Measurements from ENCODE around the gene MPPED1.

MPPED1 gene

DNA sequence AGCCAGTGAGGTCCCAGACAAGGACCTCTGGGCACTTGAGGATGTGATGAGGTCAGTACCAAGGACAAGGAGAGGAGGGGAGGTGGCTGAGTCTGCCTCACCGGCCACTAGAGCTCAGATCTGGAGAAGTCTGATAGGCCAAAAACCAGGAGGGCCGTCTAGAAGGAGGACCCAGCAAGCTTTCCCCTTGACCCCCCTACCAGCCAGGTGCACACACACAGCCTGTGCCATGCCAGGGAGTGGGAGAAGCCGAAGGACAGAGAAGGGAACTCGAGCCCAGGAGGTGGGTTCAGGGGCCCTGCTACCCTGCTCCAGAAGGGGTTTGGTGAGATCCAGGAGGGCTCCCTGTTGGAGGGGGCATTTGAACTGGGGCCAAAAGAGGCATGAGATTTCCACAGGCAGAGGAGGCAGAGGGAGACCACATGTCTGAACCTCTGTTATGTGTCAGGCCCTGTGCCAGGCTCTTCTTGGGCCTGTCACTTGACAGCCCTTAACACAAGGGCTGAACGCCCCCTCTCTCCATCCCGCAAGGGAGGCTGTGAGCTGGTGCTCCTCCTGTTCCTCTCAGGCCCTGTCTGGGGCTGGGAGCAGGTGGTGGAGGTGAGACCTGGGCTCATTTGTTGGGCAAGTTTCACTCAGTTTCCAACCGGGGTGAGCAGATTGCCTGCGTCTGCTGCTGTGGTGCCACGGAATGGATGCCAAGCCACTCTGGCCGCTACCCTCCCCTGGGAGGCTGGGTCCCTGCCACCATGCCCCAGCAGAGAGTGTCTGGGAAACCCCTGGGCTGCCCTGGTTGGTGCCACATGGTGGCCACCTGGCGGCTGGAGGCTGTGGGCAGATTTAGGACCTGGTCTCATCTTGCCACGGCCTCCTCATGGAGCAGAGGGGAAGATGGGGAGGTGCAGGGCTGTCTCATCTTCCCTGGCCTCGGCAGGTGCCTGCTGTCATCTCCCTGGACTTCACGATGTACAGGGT, 65.2 kb downstream of the MPPED1 start:
- no peak for DNase-seq (ENCODE audit: low read depth in 2 of 2)

GRCh38 chr22:43477966-43478365, 66.2 kb downstream of the MPPED1 start:
- no peak for DNase-seq (ENCODE audit: low read depth in 2 of 2)

DNA sequence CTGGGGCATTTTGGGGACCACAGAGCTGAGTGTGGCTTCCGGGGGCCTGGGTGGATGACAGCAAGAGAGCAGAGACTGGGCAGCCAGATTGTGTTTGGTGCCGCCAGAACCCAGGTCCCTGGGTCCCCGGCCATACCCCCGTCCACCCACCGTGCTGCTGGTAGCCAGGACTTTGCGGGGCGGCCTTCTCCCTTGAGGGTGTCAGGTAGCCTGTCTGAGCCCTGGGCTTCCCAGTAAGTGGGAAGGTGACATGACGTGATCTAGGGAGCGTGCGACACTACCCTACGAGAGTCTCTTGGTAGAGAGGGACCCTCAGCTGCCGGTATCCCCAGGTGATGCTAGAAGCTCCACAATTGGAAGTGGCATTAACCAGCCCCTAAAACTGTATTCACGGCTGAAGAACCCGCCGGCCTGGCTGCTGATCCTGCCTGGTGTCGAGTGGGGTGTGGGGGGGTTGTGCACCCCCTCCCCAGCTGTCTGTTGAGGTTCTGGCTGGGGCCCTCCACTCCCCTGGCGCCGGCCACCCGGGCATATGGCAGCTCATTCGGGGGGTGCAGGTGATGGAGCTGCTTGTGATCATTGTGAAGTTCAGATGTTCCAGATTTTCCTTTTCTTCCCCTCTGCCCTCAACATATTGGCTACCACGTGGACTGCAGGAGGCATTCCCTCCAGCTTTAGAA, 66.9 kb downstream of the MPPED1 start:
- DNase-seq (ENCODE audit: low read depth in 2 of 2): no peak

GRCh38 chr22:43479301-43479950, 67.6 kb downstream of the MPPED1 start:
- DNase-seq (ENCODE audit: low read depth in 2 of 2): no peak

DNA sequence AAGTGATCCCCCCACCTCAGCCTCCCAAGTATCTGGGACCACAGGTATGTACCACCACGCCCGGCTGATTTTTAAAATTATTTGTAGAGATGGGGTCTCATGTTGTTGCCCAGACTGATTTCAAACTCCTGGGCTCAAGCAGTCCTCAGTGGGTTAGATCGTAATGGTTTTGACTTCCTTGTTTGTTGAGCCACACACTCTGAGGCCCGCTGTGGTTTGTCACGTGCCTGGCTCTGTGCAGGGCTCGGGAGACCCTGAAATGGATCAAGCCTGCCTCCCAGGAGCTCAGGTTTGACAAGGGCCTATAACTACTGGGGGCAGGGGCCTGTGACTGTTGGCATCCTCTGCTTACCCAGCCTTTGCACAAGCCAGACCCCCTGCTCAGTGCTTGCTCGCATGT, 68.1 kb downstream of the MPPED1 start:
- DNase-seq (ENCODE audit: low read depth in 2 of 2): no peak

DNA sequence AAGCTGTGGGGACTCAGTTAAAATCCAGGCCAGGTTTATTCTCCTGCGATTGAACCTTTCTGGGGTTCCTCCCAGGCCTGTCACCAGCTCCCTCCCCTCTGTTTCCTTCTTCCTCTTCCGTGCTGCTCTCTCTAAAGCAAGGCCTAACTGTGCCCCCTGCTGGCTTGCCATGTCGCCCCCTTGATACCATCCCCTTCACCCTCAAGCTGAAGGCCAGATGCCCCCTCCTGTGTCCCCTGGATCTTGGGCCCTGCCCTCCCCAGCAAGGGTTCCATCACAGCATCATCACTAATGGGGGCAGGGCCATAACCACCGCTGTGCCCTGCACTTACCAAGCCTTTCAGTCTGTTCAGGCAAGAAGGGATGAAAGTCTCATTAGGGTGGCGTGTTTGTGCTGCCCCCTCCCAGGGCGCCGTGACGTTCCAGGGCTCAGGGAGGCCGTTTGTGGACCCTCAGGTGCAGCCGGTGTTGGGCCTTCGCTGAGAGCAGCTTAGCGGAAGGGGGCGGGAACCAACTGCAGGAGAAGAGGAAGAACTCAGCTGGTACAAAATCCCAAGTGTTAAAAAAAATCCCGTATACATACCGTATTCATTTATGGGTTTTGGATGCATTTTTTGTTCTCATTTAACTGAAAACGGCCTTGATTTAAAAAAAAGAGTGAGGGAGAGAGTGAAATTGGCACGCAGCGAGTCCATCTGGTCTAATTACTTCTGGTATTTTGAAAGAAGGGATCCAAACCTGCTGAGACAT, 69.9 kb downstream of the MPPED1 start:
- peak in 1 of 2 donors; percentile 3 for DNase-seq (ENCODE audit: low read depth in 2 of 2)

DNA sequence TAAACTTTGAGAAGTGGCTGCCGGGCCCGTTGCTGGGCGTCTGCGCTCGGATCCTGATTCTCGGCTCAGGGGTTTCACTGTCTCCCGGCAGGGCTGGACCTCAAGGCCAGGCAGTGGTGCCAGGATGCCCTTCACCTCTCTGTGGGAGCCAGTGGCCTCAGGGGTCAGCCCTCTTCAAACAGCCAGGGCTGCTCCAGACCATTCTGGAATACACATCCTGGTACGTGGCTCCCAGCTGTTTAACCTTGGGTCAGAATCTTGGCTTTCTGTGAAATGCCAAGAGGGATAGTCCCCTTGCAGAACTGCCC, 70.5 kb downstream of the MPPED1 start:
- no peak for DNase-seq (ENCODE audit: low read depth in 2 of 2)

GRCh38 chr22:43483266-43483665, 71.5 kb downstream of the MPPED1 start:
- no peak for DNase-seq (ENCODE audit: low read depth in 2 of 2)

DNA sequence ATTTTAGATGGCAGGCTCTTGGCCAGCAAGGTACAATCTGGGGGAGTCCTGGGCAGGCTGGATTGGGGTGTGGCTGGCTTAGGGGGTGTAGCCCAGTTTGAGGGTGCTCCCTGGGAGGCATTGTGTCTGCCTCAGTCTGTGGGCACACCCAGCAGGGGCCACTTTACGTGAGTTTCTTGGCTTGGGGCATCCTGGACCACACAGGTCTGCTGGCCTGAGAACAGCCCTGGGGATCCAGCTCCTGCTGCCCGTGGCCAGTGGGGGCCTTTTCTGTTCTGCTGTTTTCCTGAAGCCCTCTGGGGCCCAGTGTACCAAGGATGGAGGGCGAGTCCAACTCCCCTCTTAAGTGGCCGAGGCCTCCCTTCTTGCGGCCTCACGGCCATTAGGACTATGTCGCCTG, 71.9 kb downstream of the MPPED1 start:
- DNase-seq (ENCODE audit: low read depth in 2 of 2): no peak

GRCh38 chr22:43484227-43484626, 72.4 kb downstream of the MPPED1 start:
- no peak for DNase-seq (ENCODE audit: low read depth in 2 of 2)

GRCh38 chr22:43485502-43486089, 73.8 kb downstream of the MPPED1 start:
- DNase-seq (ENCODE audit: low read depth in 2 of 2): no peak

DNA sequence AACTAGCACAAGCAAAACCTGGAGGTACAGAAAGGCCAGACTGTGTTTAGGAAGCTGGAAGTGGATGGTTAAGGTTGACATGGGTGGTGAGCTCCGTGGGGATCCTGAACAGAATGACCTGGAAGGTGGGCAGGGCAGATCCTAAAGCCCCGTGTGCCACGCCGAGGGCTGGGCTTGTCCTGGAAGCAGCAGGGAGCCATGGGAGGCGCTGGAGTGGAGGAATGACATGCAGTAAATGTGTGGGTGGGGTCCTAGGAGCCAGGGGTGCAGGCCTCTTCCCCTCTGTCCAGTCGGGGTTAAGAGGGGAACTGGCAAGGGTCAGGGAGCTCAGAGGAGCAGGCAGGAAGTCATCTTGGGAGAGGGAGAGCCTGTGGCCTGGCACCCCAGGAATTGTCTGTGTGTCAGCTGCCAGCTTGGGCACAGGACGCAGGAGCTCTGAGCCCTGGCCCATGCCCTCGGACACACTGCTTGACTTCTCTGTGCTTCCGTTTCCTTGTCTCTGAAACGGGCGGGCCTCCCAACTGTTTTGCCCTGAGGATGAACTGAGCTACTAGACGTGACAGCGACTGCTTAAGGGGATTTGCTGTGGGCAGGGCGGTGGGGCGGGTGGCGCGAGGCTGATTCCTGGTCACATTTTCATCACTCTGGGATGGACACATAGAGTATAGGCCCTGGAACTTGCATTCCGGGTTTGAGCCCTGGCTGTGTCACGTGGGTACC, 75.7 kb downstream of the MPPED1 start:
- DNase-seq (ENCODE audit: low read depth in 2 of 2): no peak

DNA sequence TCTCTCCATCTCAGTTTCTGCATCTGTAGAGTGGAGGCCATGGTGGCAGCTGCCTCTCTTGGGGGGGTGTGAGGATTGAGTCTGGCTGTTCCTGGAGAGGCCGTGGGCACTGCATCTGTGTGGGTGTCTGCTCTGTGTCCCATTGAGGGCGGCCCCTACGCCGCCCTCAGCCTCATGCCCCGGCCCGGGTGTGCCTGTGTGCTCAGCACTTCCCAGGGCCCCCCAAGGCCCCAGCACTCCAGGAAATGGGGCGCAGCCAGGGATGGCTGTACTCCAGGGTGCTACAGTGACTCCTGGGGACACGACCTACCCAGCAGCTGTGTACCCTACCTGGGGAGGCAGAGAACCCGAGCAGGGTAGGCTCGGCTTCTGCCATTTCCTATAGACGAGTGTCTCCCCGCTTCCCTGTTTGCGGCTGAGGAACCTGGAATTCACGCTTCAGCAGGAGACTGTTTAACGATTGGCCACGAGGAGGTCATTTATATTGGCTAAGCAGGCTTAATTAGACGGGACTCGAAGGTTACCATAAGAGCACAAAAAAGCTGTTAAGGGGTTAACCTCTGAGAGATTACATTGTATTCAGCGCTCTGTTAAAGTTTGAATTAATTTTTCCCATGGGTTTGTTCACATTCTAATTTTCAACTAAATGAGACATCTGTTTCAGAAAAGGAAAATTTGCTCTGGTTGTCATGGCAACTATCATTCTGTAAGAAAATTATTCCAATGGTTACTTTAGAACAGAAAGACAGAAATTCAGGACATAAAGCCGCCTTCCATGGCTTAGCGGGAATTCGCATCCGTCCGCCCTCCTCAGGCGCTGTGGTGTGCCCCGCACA, 76.4 kb downstream of the MPPED1 start:
- no peak for DNase-seq (ENCODE audit: low read depth in 2 of 2)

DNA sequence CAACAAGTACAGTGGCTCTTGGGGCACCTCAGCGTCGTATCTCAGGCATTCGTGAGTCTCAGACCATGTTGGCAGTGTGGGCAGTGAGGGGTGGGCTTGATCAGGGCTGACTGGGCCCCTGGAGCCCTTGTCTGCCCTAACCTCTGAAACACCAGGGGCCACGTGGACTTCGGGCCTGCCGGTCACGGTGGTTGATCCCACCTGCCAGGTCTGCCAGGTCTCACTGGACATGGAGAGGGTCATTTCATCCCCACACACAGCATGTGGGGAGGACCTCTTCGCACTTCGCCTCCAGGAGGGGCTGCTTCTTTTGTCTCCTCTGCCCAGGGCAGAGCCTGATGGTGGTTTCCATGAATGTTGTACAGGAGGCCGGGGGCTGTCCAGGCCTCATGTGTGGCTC, 77.1 kb downstream of the MPPED1 start:
- no peak for DNase-seq (ENCODE audit: low read depth in 2 of 2)

DNA sequence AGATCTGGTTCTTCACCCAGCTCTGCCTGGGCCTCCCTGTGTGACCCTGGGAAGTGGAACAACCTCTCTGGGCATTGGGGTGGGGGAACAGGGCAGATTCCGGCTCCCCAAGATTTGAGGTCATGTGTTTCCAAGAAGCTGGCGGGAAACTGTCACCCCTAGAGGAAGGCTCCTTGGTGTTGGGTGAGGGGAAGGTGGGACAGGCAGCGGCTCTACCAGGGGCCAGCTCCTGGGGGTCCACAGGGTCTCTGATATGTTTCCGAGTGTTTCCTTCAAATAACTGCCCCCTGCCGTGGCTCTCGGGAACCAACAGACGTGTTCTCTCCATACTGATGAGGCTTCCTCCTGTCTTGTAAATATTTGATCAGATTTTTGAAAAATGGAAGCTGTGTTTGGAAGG, 78.5 kb downstream of the MPPED1 start:
- DNase-seq (ENCODE audit: low read depth in 2 of 2): no peak

DNA sequence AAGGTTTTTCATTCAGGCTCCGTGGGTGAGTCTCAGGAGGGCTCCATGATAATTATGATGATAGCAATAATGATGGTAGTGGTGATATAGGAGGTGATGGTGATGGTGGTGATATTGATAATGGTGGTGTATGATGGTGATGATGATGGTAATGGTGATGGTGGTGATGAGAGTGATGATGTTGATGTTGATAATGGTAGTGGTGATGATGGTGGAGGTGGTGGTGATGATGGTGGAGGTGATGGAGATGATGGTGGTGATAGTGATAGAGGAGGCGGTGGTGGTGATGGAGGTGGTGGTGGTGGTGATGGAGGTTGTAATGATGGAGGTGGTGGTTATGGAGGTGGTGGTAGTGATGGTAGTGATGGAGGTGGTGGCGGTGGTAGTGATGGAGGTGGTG, 79.4 kb downstream of the MPPED1 start:
- DNase-seq (ENCODE audit: low read depth in 2 of 2): no peak

DNA sequence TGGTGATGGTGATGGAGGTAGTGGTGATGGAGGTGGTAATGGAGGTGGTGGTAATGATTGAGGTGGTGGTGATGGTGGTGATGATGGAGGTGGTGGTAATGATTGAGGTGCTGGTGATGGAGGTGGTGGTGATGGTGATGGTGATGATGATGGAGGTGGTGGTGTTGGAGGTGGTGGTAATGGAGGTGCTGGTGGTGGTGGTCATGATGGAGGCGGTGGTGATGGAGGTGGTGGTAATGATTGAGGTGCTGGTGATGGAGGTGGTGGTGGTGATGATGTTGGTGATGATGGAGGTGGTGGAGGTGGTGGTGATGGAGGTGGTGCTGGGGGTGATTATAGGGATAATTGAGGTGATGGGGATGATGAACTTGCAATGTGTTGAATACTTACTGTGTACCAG, 79.9 kb downstream of the MPPED1 start:
- DNase-seq (ENCODE audit: low read depth in 2 of 2): no peak

GRCh38 chr22:43493297-43493696, 81.5 kb downstream of the MPPED1 start:
- no peak for DNase-seq (ENCODE audit: low read depth in 2 of 2)

- no peak for DNase-seq (ENCODE audit: low read depth in 2 of 2)
Observed at GRCh38 chr22:43497956-43498855, 86.4 kb downstream of the MPPED1 start.

Measured in stimulated activated CD8-positive, alpha-beta memory T cell treated with anti-CD3 and anti-CD28 coated beads, Interleukin-15, amount 100 ng/mL, for 48 hours (primary cell).